B cell (primary cell): ENCODE measurements around the gene ARTN. TPM values are rescaled to one million over a fixed set of nuclear protein-coding genes. Genes with fewer than 3 reads are reported as not detected.

ENCODE experiments used
- ATAC-seq: fragments of 200-7000 bp; cut with Tn5 transposase; one replicate; pipeline ENCODE4 v1.10.0; 2021; ENCODE audit warnings: low read depth, mild to moderate bottlenecking, moderate number of reproducible peaks, moderate library complexity
- CTCF ChIA-PET: fragments of 350-600 bp; sonication (Branson Sonifier 250); formaldehyde crosslinking; loops from one replicate; lab custom pipeline; 2021; ENCODE audit warnings: antibody characterized with exemption, inconsistent platforms; lab: Charles Lee
- POLR2A ChIA-PET: fragments of 350-600 bp; sonication (Branson Sonifier 250); formaldehyde crosslinking; loops from one replicate; lab custom pipeline; 2021; ENCODE audit warnings: antibody characterized with exemption; lab: Charles Lee
- DNase-seq: peaks from one replicate; pipeline ENCODE4 v3.0.0; 2013
- H2AFZ ChIP-seq: 2 replicates; pipeline ENCODE4 v1.6.1; 2012; ENCODE audit warnings: mild to moderate bottlenecking, low read depth, low read length; ENCODE audit not compliant: insufficient read depth, poor library complexity, severe bottlenecking
- H3K27ac ChIP-seq, 2 donors: 1 replicate in 1 of 2; 2 replicates in 1 of 2; pipeline ENCODE4 v1.5.1; 2012 to 2013; ENCODE audit warnings: low read length in 2 of 2, mild to moderate bottlenecking in 2 of 2, moderate library complexity in 1 of 2
- H3K27me3 ChIP-seq, 4 experiments: fragments of 200-600 bp in 1 of 4; sonication (generic) in 1 of 4; replicated peaks in 1 of 4; 1 replicate in 2 of 4; 2 replicates in 2 of 4; pipeline versions ENCODE4 v1.6.1 to v1.7.0; 2013 to 2016; ENCODE audit warnings: low read length in 3 of 4, mild to moderate bottlenecking in 2 of 4, mixed read lengths in 1 of 4, moderate library complexity in 1 of 4; ENCODE audit not compliant: insufficient read depth in 4 of 4, control insufficient read depth in 3 of 4; ENCODE audit errors: control extremely low read depth in 1 of 4
- H3K36me3 ChIP-seq, 2 experiments: replicated peaks in 1 of 2; 1 replicate in 1 of 2; 2 replicates in 1 of 2; pipeline versions ENCODE4 v1.6.1 to v1.7.1; 2013; ENCODE audit warnings: low read length in 1 of 2; ENCODE audit not compliant: insufficient read depth in 2 of 2, control insufficient read depth in 1 of 2; ENCODE audit errors: control extremely low read depth in 1 of 2, extremely low read depth in 1 of 2
- H3K4me1 ChIP-seq, 2 donors: fragments of 200-600 bp in 1 of 2; sonication (generic) in 1 of 2; 1 replicate in 1 of 2; 2 replicates in 1 of 2; pipeline versions ENCODE4 v1.5.1 to v1.6.1; 2013 to 2017; ENCODE audit warnings: low read length in 2 of 2; ENCODE audit not compliant: control insufficient read depth in 2 of 2, insufficient read depth in 2 of 2
- H3K4me2 ChIP-seq: replicated peaks from 2 replicates; pipeline ENCODE3; 2012; ENCODE audit warnings: mild to moderate bottlenecking, low read depth, low read length; ENCODE audit not compliant: poor library complexity, severe bottlenecking
- H3K4me3 ChIP-seq, 5 experiments: fragments of 200-600 bp in 1 of 5; sonication (generic) in 1 of 5; 1 replicate in 3 of 5; 2 replicates in 2 of 5; pipeline versions ENCODE4 v1.5.1 to v1.7.0; 2011 to 2016; ENCODE audit warnings: low read length in 4 of 5, mild to moderate bottlenecking in 4 of 5, low read depth in 2 of 5, control low read depth in 1 of 5, moderate library complexity in 1 of 5; ENCODE audit not compliant: insufficient read depth in 1 of 5; ENCODE audit errors: control extremely low read depth in 1 of 5, extremely low read depth in 1 of 5
- H3K79me2 ChIP-seq: fragments of 200-600 bp; sonication (generic); one replicate; pipeline ENCODE4 v1.6.0; 2016; ENCODE audit warnings: low read length; ENCODE audit not compliant: control insufficient read depth, insufficient read depth
- H3K9ac ChIP-seq: fragments of 200-600 bp; sonication (generic); 2 replicates; pipeline ENCODE4 v1.6.1; 2017; ENCODE audit warnings: mild to moderate bottlenecking, low read length, moderate library complexity
- H3K9me3 ChIP-seq, 3 donors: one replicate each; pipeline versions ENCODE4 v1.6.1 to v1.7.1; 2013; ENCODE audit warnings: low read length in 2 of 3; ENCODE audit not compliant: control insufficient read depth in 2 of 3, insufficient read depth in 1 of 3; ENCODE audit errors: control extremely low read depth in 1 of 3
- H4K20me1 ChIP-seq: 2 replicates; pipeline ENCODE4 v1.6.0; 2012; ENCODE audit warnings: mild to moderate bottlenecking, low read length; ENCODE audit not compliant: insufficient read depth, control insufficient read depth, poor library complexity, severe bottlenecking
- H3K27ac Mint-ChIP-seq: one replicate; pipeline ENCODE4 v1.8.0; 2021; ENCODE audit warnings: mixed read lengths
- H3K27me3 Mint-ChIP-seq: one replicate; pipeline ENCODE4 v1.8.0; 2021; ENCODE audit warnings: mixed read lengths
- H3K4me1 Mint-ChIP-seq: one replicate; pipeline ENCODE4 v1.8.0; 2021; ENCODE audit warnings: mixed read lengths
- H3K4me3 Mint-ChIP-seq: one replicate; pipeline ENCODE4 v1.8.0; 2021; ENCODE audit warnings: mixed read lengths
- H3K9me3 Mint-ChIP-seq: one replicate; pipeline ENCODE4 v1.8.0; 2022; ENCODE audit warnings: mixed read lengths; ENCODE audit not compliant: insufficient read depth
- EZH2 ChIP-seq: IDR thresholded peaks from 2 replicates; pipeline ENCODE4 v1.6.1; 2012; ENCODE audit warnings: borderline replicate concordance, low read depth, mild to moderate bottlenecking, moderate library complexity, low read length; ENCODE audit not compliant: insufficient read depth, poor library complexity, severe bottlenecking
- WGBS: methylation state at CpG from one replicate; pipeline ENCODE4 v1.1.5; 2013; ENCODE audit warnings: missing lambda C conversion rate; ENCODE audit not compliant: insufficient coverage; 5-methylcytosine and 5-hydroxymethylcytosine counted together
- intact Hi-C: fragments of 100-400 bp; cut with micrococcal nuclease; formaldehyde crosslinking; loops from one replicate; pipeline ENCODE4 v1.10.0; 2022
- polyA plus RNA-seq: library from polyadenylated mRNA; depleted of rRNA; stranded (reverse); fragments of >200 nt; gene quantifications from 2 replicates; pipeline ENCODE4 v1.2.3, GENCODE V29; 2012
- total RNA-seq, 2 donors: library from RNA; stranded (reverse); fragments of 120-200 nt in 1 of 2; gene quantifications; 1 replicate in 1 of 2; 2 replicates in 1 of 2; pipeline versions ENCODE4 v1.2.3 to v1.2.4, GENCODE V29; 2013 to 2022
- TF ChIP-seq, protein P1 (sequence below): fragments of 200-600 bp; IDR thresholded peaks from one replicate; pipeline ENCODE4 v1.8.0; 2022; ENCODE audit warnings: antibody characterized with exemption, mild to moderate bottlenecking

The ARTN gene
- total and polyA plus RNA-seq, 2 donors (not counting 1 experiment from before 2014, with no cell fraction given): 0.13 to 0.64 TPM

DNA sequence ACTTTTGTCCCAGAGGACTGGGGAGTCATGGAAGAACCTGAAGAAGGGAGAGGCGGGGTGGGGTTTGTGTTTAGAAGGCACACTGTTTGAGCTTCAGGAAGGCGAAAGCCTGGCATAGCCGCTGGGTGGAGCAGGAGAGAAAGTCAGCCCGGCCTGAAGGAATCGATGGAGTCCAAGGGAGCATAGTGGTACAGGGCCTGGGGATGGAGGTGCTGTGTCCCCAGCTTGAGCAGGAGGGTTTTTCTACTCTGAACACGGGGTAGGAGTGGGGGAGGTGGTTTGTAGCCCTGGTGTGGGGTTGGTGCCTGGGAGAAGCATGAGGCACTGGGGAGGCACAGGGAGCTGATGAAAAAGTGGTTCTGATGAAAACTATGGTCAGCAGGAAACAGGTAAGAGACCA lies 53.1 kb downstream of the ARTN start:
- ATAC-seq: no peak
- Histone ChIP-seq H3K4me2 (no peak overlapping the region), H3K36me3 (no peaks in the 10 kb centered on the region), H3K9me3 (no peaks in the 10 kb centered on the region), H3K4me3 (no peak overlapping the region), H3K27ac (no peak overlapping the region), H4K20me1 (no peaks in the 10 kb centered on the region), H3K27me3 (no peaks in the 10 kb centered on the region), H3K4me1 (peaks cover 0 to 11% of the 10 kb centered on the region in 2 donors), H3K9ac (no peak overlapping the region), H2AFZ (no peak overlapping the region), H3K79me2 (no peaks in the 10 kb centered on the region)
- TF ChIP-seq, protein P1, sequence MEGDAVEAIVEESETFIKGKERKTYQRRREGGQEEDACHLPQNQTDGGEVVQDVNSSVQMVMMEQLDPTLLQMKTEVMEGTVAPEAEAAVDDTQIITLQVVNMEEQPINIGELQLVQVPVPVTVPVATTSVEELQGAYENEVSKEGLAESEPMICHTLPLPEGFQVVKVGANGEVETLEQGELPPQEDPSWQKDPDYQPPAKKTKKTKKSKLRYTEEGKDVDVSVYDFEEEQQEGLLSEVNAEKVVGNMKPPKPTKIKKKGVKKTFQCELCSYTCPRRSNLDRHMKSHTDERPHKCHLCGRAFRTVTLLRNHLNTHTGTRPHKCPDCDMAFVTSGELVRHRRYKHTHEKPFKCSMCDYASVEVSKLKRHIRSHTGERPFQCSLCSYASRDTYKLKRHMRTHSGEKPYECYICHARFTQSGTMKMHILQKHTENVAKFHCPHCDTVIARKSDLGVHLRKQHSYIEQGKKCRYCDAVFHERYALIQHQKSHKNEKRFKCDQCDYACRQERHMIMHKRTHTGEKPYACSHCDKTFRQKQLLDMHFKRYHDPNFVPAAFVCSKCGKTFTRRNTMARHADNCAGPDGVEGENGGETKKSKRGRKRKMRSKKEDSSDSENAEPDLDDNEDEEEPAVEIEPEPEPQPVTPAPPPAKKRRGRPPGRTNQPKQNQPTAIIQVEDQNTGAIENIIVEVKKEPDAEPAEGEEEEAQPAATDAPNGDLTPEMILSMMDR: no peak
- no peak for TF ChIP-seq EZH2
- Mint-ChIP-seq H3K4me3 (no peak overlapping the region), H3K27me3 (no peaks in the 10 kb centered on the region), H3K9me3 (no peaks in the 10 kb centered on the region), H3K4me1 (peaks cover 9% of the 10 kb centered on the region), H3K27ac (no peak overlapping the region)
- intact Hi-C loops: no loop called here
- ChIA-PET POLR2A (no interaction called here), CTCF (no interaction called here)
- 93% methylated on average over 6 of the region's 6 CpGs for WGBS
- no peak for DNase-seq

Other genes with a start within 250 kb of the ARTN start
- 31.4 and 37.4 TPM in 2 replicates for gene ST3GAL3, start 226.3 kb upstream of the ARTN start, total RNA-seq
- gene ST3GAL3, start 226.3 kb upstream of the ARTN start, polyA plus RNA-seq: 14.9 and 16.8 TPM in 2 replicates
- 17.1 and 19.7 TPM in 2 replicates for gene IPO13, start 13.1 kb downstream of the ARTN start, total RNA-seq
- 18.7 and 22.4 TPM in 2 replicates for gene IPO13, start 13.1 kb downstream of the ARTN start, polyA plus RNA-seq
- 30.5 and 34.1 TPM in 2 replicates for gene DPH2, start 36.2 kb downstream of the ARTN start, total RNA-seq
- gene DPH2, start 36.2 kb downstream of the ARTN start, polyA plus RNA-seq: 56.7 and 71.9 TPM in 2 replicates
- gene ATP6V0B, start 41.2 kb downstream of the ARTN start, total RNA-seq: 91.0 and 94.2 TPM in 2 replicates
- gene ATP6V0B, start 41.2 kb downstream of the ARTN start, polyA plus RNA-seq: 198 and 317 TPM in 2 replicates
- gene B4GALT2, start 45.4 kb downstream of the ARTN start, total RNA-seq: 5.2 and 6.5 TPM in 2 replicates
- 3.5 and 4.6 TPM in 2 replicates for gene B4GALT2, start 45.4 kb downstream of the ARTN start, polyA plus RNA-seq
- gene CCDC24, start 57.8 kb downstream of the ARTN start, total RNA-seq: 18.0 and 18.4 TPM in 2 replicates
- 7.3 and 10.1 TPM in 2 replicates for gene CCDC24, start 57.8 kb downstream of the ARTN start, polyA plus RNA-seq
- 5.5 and 6.4 TPM in 2 replicates for gene SLC6A9, start 97.7 kb downstream of the ARTN start, total RNA-seq
- gene SLC6A9, start 97.7 kb downstream of the ARTN start, polyA plus RNA-seq: 0.28 and 0.65 TPM in 2 replicates
- gene KLF17, start 185.0 kb downstream of the ARTN start, total RNA-seq: not detected in 2 replicates
- gene KLF17, start 185.0 kb downstream of the ARTN start, polyA plus RNA-seq: not detected in 2 replicates
- gene KLF18, start 207.8 kb downstream of the ARTN start, total RNA-seq: not detected in 2 replicates
- gene KLF18, start 207.8 kb downstream of the ARTN start, polyA plus RNA-seq: not detected in 2 replicates